Measurements from ENCODE around the gene MLH1.

- TF ChIP-seq POLR2A (IDR thresholded peaks at IDR 0.05) = no peak
- TF ChIP-seq CTCF (IDR thresholded peaks at IDR 0.05) = no peak
Observed at GRCh38 chr3:37029111-37029510, 35.8 kb downstream of the MLH1 start.

Measured in ovary (tissue), 3 donors.